ENCODE results near the gene TBC1D4. TPM values are rescaled to one million over a fixed set of nuclear protein-coding genes. Genes with fewer than 3 reads are reported as not detected.
A peak's percentile ranks its signal among the peaks of the same experiment; 100 is the strongest.

TBC1D4 gene
- total and polyA plus RNA-seq, 10 of the 15 experiments (the other 5 are each of a cell fraction or from before 2014, with no cell fraction given) = 11.0 to 38.6 (median 25.5) TPM

DNA sequence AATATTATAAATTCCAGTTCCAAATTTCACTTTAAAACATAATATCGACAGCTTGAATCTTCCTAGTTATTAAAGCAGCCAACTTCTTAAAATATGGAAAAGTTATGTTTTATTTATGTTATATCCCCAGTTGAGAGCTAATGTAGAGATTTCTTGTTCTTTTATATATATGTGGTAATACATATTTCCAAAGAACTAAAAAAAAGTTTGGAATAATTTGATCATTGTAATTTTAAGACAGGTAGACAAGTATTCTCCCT lies 781 bp upstream of the TBC1D4 start:
- Histone ChIP-seq H3K79me2 (ENCODE audit: control insufficient read depth, insufficient read depth, low read length) (peaks cover 40% of the 10 kb centered on the region), H3K4me2 (ENCODE audit: control insufficient read depth, insufficient read depth) (peak overlapping the region; percentile 15; the same call in 1 of the 2 replicates), H3K36me3 (ENCODE audit: control insufficient read depth in 2 of 2, insufficient read depth in 2 of 2, low read length in 1 of 2) (no peaks in the 10 kb centered on the region), H3K4me3 (peak overlapping the region; percentile 82; the same call in 1 of the 2 replicates), H3K4me1 (ENCODE audit: control insufficient read depth, insufficient read depth, low read length) (peaks cover 5% of the 10 kb centered on the region), H4K20me1 (ENCODE audit: control insufficient read depth, insufficient read depth) (no peaks in the 10 kb centered on the region), H3K9me3 (replicated peaks; ENCODE audit: control insufficient read depth, insufficient read depth, low read length) (no peaks in the 10 kb centered on the region), H3K27me3 (replicated peaks in 1 of 2; ENCODE audit: control insufficient read depth in 2 of 2, insufficient read depth in 2 of 2, low read length in 1 of 2) (no peaks in the 10 kb centered on the region), H2AFZ (ENCODE audit: control insufficient read depth, low read depth, low read length) (no peak overlapping the region), H3K9ac (ENCODE audit: control insufficient read depth, insufficient read depth, low read length) (no peak overlapping the region), H3K27ac (ENCODE audit: control insufficient read depth, insufficient read depth) (no peak overlapping the region)
- intact Hi-C loops (cut with micrococcal nuclease; ENCODE audit: unreplicated experiment) = loop anchor here (1.0 to 5.0 kb wide), 3 partner anchors 67 to 185 kb away; partner anchors contain the start of gene UCHL3
- FAIRE-seq = no peak
- ChIA-PET POLR2A (interaction anchor here (1.5 kb wide), 1 partner anchor 110 kb away, joined by 6 read pairs; no protein-coding TSS in a partner anchor), SMC1A (ENCODE audit: uncharacterized antibody, unreplicated experiment) (interaction anchor here (0.8 to 5.7 kb wide), 10 partner anchors 9 to 227 kb away, joined by 3 to 75 read pairs (median 3); no protein-coding TSS in a partner anchor), RAD21 (ENCODE audit: unreplicated experiment) (interaction anchor here (1.0 to 3.6 kb wide), 10 partner anchors 31 to 182 kb away, joined by 3 to 46 read pairs (median 6); partner anchors contain the start of gene UCHL3), CTCF (interaction anchor here (0.8 to 3.5 kb wide), 19 partner anchors 9 to 155 kb away, joined by 3 to 47 read pairs (median 5); partner anchors contain the start of gene UCHL3)
- 0% methylated on average over 1 of the region's 1 CpG for WGBS (ENCODE audit: insufficient coverage, insufficient replicate concordance, low lambda C conversion rate, missing lambda C conversion rate)
- DNase-seq (ENCODE audit: low read depth, low spot score) = no peak
- BruUV-seq (replicated peaks) = no TSS peak
- in situ Hi-C loops (cut with MboI) = no loop called here
- no peak for ATAC-seq
- TF ChIP-seq, protein P1, sequence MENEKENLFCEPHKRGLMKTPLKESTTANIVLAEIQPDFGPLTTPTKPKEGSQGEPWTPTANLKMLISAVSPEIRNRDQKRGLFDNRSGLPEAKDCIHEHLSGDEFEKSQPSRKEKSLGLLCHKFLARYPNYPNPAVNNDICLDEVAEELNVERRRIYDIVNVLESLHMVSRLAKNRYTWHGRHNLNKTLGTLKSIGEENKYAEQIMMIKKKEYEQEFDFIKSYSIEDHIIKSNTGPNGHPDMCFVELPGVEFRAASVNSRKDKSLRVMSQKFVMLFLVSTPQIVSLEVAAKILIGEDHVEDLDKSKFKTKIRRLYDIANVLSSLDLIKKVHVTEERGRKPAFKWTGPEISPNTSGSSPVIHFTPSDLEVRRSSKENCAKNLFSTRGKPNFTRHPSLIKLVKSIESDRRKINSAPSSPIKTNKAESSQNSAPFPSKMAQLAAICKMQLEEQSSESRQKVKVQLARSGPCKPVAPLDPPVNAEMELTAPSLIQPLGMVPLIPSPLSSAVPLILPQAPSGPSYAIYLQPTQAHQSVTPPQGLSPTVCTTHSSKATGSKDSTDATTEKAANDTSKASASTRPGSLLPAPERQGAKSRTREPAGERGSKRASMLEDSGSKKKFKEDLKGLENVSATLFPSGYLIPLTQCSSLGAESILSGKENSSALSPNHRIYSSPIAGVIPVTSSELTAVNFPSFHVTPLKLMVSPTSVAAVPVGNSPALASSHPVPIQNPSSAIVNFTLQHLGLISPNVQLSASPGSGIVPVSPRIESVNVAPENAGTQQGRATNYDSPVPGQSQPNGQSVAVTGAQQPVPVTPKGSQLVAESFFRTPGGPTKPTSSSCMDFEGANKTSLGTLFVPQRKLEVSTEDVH (IDR thresholded peaks at IDR 0.05; ENCODE audit: low read depth, partially characterized antibody) = peak; percentile 55
- TF ChIP-seq ATF7 (IDR thresholded peaks at IDR 0.05; ENCODE audit: low read depth) = 0 out of 2 replicates have a peak, but pooled peaks have one; percentile 7
- no peak for TF ChIP-seq MYC (IDR thresholded peaks at IDR 0.05; ENCODE audit: insufficient read depth, insufficient read length, insufficient replicate concordance, low read length, severe bottlenecking)

Data from GM12878 (cell line).